Superior temporal gyrus (tissue), 1 donor: ENCODE measurements around the gene M6PR.

Experiments used
- DNase-seq: peaks from one replicate; pipeline ENCODE4 v3.0.0-alpha.2; 2016; ENCODE audit errors: extremely low spot score

Gene M6PR

GRCh38 chr12:8949342-8950220 is at the start of gene M6PR:
TSS of gene M6PR (minus strand) at chr12:8949645. CDS start at chr12:8946404, 3,241 bp downstream.
- DNase-seq = peak; percentile 99

GRCh38 chr12:8996682-8997405 is 47.4 kb upstream of the M6PR start:
- DNase-seq = no peak

- DNase-seq = no peak
Measured at GRCh38 chr12:8995021-8995775, 45.8 kb upstream of the M6PR start.

GRCh38 chr12:8993827-8994226 is 44.4 kb upstream of the M6PR start:
- no peak for DNase-seq

- no peak for DNase-seq
Measured at GRCh38 chr12:8991371-8992345, 42.2 kb upstream of the M6PR start.

GRCh38 chr12:8989413-8989812 is 40.0 kb upstream of the M6PR start, which contains the start of gene KLRG1:
TSS of gene KLRG1 (plus strand) at chr12:8989546. CDS start at chr12:8989636, 90 bp downstream.
- no peak for DNase-seq

- DNase-seq = no peak
Measured at GRCh38 chr12:8987685-8988084, 38.2 kb upstream of the M6PR start.

GRCh38 chr12:8987163-8987562 is 37.7 kb upstream of the M6PR start:
- no peak for DNase-seq

GRCh38 chr12:8985213-8985754 is 35.8 kb upstream of the M6PR start:
- no peak for DNase-seq

- no peak for DNase-seq
Measured at GRCh38 chr12:8980137-8980536, 30.7 kb upstream of the M6PR start.

- DNase-seq = no peak
Measured at GRCh38 chr12:8970432-8970831, 21.0 kb upstream of the M6PR start.

GRCh38 chr12:8969861-8970411 is 20.5 kb upstream of the M6PR start:
- no peak for DNase-seq

- DNase-seq = no peak
Measured at GRCh38 chr12:8968761-8969160, 19.3 kb upstream of the M6PR start.

GRCh38 chr12:8960176-8960575 is 10.7 kb upstream of the M6PR start:
- DNase-seq = no peak

- no peak for DNase-seq
Measured at GRCh38 chr12:8958066-8958465, 8.6 kb upstream of the M6PR start.

- no peak for DNase-seq
Measured at GRCh38 chr12:8957561-8957960, 8.1 kb upstream of the M6PR start.

- DNase-seq = no peak
Measured at GRCh38 chr12:8956772-8957171, 7.3 kb upstream of the M6PR start.

- no peak for DNase-seq
Measured at GRCh38 chr12:8956073-8956472, 6.6 kb upstream of the M6PR start.

GRCh38 chr12:8953773-8954402 is 4.4 kb upstream of the M6PR start:
- DNase-seq = no peak

GRCh38 chr12:8951744-8952143 is 2.3 kb upstream of the M6PR start:
- DNase-seq = no peak
